Measurements from ENCODE around the gene TSPAN9. TPM values are rescaled to one million over a fixed set of nuclear protein-coding genes. Genes with fewer than 3 reads are reported as not detected.

Gene TSPAN9
- total and polyA plus RNA-seq, 2 experiments from 2014 or later: 6.0 to 31.5 TPM

- no peak for TF ChIP-seq REST (IDR thresholded peaks at IDR 0.05; ENCODE audit: unreplicated experiment)
- no peak for TF ChIP-seq CTCF (conservative IDR thresholded peaks at IDR 0.05; ENCODE audit: low read depth in 2 of 2)
- TF ChIP-seq STAT1 (IDR thresholded peaks at IDR 0.05; ENCODE audit: unreplicated experiment): no peak
- no peak for TF ChIP-seq ZNF114 (CRISPR knock-in tag; IDR thresholded peaks at IDR 0.05)
- TF ChIP-seq POLR2AphosphoS5 (IDR thresholded peaks at IDR 0.05; ENCODE audit: low read depth): no peak
- no peak for TF ChIP-seq ETS1 (IDR thresholded peaks at IDR 0.05)
- no peak for TF ChIP-seq NANOG (IDR thresholded peaks at IDR 0.05; ENCODE audit: borderline replicate concordance)
- no peak for TF ChIP-seq ZNF331 (CRISPR knock-in tag; IDR thresholded peaks at IDR 0.05; ENCODE audit: low read depth)
Observed at GRCh38 chr12:3101309-3102024, 24.3 kb downstream of the TSPAN9 start (continued).

GRCh38 chr12:3102771-3103410 is 25.7 kb downstream of the TSPAN9 start:
- no peaks in the 10 kb centered on the region for H4K20me1 ChIP-seq (replicated peaks; ENCODE audit: insufficient read depth)
- no peaks in the 10 kb centered on the region for H3K79me2 ChIP-seq (replicated peaks; ENCODE audit: insufficient read depth)
- no peaks in the 10 kb centered on the region for H3K27me3 ChIP-seq (ENCODE audit: insufficient read depth)
- Mint-ChIP-seq H3K9me3 (no peaks in the 10 kb centered on the region), H3K4me3 (no peak overlapping the region), H3K27ac (no peak overlapping the region), H3K27me3 (ENCODE audit: insufficient read depth, low read depth, poor library complexity) (peaks cover 8% of the 10 kb centered on the region), H3K36me3 (ENCODE audit: low read depth) (no peaks in the 10 kb centered on the region), H3K4me1 (peaks cover 24% of the 10 kb centered on the region)
- H3K4me1 ChIP-seq (ENCODE audit: insufficient read depth): peaks cover 4% of the 10 kb centered on the region; the same call in 1 of the 2 replicates
- no peaks in the 10 kb centered on the region for H3K9me2 ChIP-seq (ENCODE audit: insufficient read depth)
- H3K36me3 ChIP-seq (ENCODE audit: insufficient read depth): no peaks in the 10 kb centered on the region
- H3K4me3 ChIP-seq: no peak overlapping the region
- H3K4me2 ChIP-seq: no peak overlapping the region
- ATAC-seq (no peak), DNase-seq (ENCODE audit: low spot score) (no peak)
- H2AFZ ChIP-seq: no peak overlapping the region
- 0 out of 2 replicates have a peak, but pooled peaks cover 3% of the 10 kb centered on the region for H3F3A ChIP-seq (replicated peaks; ENCODE audit: low read depth)
- H3K27ac ChIP-seq (ENCODE audit: low read depth): no peak overlapping the region
- TF ChIP-seq NANOG (IDR thresholded peaks at IDR 0.05; ENCODE audit: borderline replicate concordance) (no peak), CTCF (conservative IDR thresholded peaks at IDR 0.05; ENCODE audit: low read depth in 2 of 2) (no peak), JUNB (IDR thresholded peaks at IDR 0.05; ENCODE audit: unreplicated experiment) (no peak), EZH2phosphoT487 (IDR thresholded peaks at IDR 0.05; ENCODE audit: unreplicated experiment) (no peak), REST (IDR thresholded peaks at IDR 0.05; ENCODE audit: unreplicated experiment) (no peak), ZNF331 (CRISPR knock-in tag; IDR thresholded peaks at IDR 0.05; ENCODE audit: low read depth) (no peak), POLR2AphosphoS5 (IDR thresholded peaks at IDR 0.05; ENCODE audit: low read depth) (no peak), STAT1 (IDR thresholded peaks at IDR 0.05; ENCODE audit: unreplicated experiment) (no peak), CREB1 (CRISPR knock-in tag; IDR thresholded peaks at IDR 0.05; ENCODE audit: low read depth) (no peak), ZNF114 (CRISPR knock-in tag; IDR thresholded peaks at IDR 0.05) (no peak), ETS1 (IDR thresholded peaks at IDR 0.05) (no peak)
